Ovary (tissue), 3 donors: ENCODE data around the gene CENPP.

Experiments used
- POLR2A ChIP-seq: fragments of 450-650 bp; IDR thresholded peaks from one replicate; pipeline ENCODE4 v1.6.1; 2017; ENCODE audit warnings: antibody characterized with exemption, mild to moderate bottlenecking, moderate library complexity
- TF ChIP-seq, protein P1 (sequence below), 3 donors: fragments of 450-650 bp in 2 of 3; fragments of 200-600 bp in 1 of 3; IDR thresholded peaks; one replicate each; pipeline versions ENCODE4 v1.5.1 to v1.8.0; 2016 to 2022; ENCODE audit warnings: antibody characterized with exemption in 3 of 3, mild to moderate bottlenecking in 1 of 3
- donor health status: DM: no; HTN: no; CAD: no.

DNA sequence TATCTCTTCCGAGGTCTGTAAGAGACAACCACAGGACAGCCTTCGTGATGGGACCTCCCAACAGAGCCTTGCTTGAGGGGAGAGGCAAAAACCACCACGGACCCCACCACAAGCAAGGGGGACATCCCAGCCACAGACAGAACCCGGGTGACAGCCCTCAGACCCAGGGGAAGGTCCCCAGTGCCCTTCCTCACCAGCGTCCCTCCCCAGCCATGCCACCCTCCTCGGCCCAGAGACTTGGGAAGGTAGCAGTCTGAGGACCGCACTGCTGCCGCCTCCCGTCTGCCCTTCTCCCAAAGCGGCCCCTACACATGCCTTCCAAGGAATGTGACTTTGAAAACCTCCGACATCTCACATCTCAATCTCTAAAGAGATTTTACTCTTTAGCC is 330.8 kb downstream of the CENPP start:
- TF ChIP-seq, protein P1, sequence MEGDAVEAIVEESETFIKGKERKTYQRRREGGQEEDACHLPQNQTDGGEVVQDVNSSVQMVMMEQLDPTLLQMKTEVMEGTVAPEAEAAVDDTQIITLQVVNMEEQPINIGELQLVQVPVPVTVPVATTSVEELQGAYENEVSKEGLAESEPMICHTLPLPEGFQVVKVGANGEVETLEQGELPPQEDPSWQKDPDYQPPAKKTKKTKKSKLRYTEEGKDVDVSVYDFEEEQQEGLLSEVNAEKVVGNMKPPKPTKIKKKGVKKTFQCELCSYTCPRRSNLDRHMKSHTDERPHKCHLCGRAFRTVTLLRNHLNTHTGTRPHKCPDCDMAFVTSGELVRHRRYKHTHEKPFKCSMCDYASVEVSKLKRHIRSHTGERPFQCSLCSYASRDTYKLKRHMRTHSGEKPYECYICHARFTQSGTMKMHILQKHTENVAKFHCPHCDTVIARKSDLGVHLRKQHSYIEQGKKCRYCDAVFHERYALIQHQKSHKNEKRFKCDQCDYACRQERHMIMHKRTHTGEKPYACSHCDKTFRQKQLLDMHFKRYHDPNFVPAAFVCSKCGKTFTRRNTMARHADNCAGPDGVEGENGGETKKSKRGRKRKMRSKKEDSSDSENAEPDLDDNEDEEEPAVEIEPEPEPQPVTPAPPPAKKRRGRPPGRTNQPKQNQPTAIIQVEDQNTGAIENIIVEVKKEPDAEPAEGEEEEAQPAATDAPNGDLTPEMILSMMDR (IDR thresholded peaks at IDR 0.05), result no peak
- TF ChIP-seq POLR2A, result no peak
